Prostate gland (tissue), 2 donors: ENCODE data around the gene ARHGAP24.

ENCODE experiments used
- POLR2A ChIP-seq: fragments of 450-650 bp; IDR thresholded peaks from one replicate; pipeline ENCODE4 v1.6.1; 2016; ENCODE audit warnings: antibody characterized with exemption, mild to moderate bottlenecking
- TF ChIP-seq, protein P1 (sequence below), 4 experiments: fragments of 200-600 bp in 2 of 4; fragments of 450-650 bp in 2 of 4; sonication (generic) in 2 of 4; IDR thresholded peaks; 1 replicate in 3 of 4; 2 replicates in 1 of 4; pipeline ENCODE4 v1.5.1; 2016 to 2019; ENCODE audit warnings: antibody characterized with exemption in 4 of 4, mild to moderate bottlenecking in 2 of 4, moderate library complexity in 2 of 4

- TF ChIP-seq, protein P1, sequence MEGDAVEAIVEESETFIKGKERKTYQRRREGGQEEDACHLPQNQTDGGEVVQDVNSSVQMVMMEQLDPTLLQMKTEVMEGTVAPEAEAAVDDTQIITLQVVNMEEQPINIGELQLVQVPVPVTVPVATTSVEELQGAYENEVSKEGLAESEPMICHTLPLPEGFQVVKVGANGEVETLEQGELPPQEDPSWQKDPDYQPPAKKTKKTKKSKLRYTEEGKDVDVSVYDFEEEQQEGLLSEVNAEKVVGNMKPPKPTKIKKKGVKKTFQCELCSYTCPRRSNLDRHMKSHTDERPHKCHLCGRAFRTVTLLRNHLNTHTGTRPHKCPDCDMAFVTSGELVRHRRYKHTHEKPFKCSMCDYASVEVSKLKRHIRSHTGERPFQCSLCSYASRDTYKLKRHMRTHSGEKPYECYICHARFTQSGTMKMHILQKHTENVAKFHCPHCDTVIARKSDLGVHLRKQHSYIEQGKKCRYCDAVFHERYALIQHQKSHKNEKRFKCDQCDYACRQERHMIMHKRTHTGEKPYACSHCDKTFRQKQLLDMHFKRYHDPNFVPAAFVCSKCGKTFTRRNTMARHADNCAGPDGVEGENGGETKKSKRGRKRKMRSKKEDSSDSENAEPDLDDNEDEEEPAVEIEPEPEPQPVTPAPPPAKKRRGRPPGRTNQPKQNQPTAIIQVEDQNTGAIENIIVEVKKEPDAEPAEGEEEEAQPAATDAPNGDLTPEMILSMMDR (IDR thresholded peaks at IDR 0.05), result no peak
- TF ChIP-seq POLR2A, result no peak
Measured at GRCh38 chr4:85478576-85478975, 3.6 kb downstream of the ARHGAP24 start.
